IMR-90 (cell line): ENCODE measurements around the gene MT1E. TPM values are rescaled to one million over a fixed set of nuclear protein-coding genes. Genes with fewer than 3 reads are reported as not detected.

Source experiments
- ATAC-seq: fragments of 200-7000 bp; cut with Tn5 transposase; 2 replicates; pipeline ENCODE4 v1.9.1; 2020; ENCODE audit warnings: low read depth, mild to moderate bottlenecking, moderate library complexity
- BruUV-seq: library from RNA; stranded (reverse); fragments of 400-500 nt; replicated peaks from 2 replicates; lab custom pipeline; 2021; lab: Mats Ljungman, UMichigan
- CTCF ChIA-PET: fragments of 300-600 bp; formaldehyde crosslinking; extraction: SDS; loops from one replicate; lab custom pipeline; 2021; ENCODE audit warnings: antibody characterized with exemption; lab: Yijun Ruan, JAX
- POLR2A ChIA-PET: fragments of 300-600 bp; sonication (Branson Sonifier 250); formaldehyde crosslinking; loops from one replicate; lab custom pipeline; 2022; ENCODE audit warnings: antibody characterized with exemption; ENCODE audit not compliant: unreplicated experiment; lab: Charles Lee
- DNase-seq: peaks from one replicate; pipeline ENCODE4 v3.0.0; 2013
- H2AFZ ChIP-seq: replicated peaks from 2 replicates; pipeline ENCODE3; 2013; ENCODE audit warnings: low read length, mild to moderate bottlenecking; ENCODE audit not compliant: poor library complexity
- H2AK5ac ChIP-seq: 2 replicates; pipeline ENCODE4 v1.6.1; 2013; ENCODE audit warnings: low read depth, low read length, inconsistent platforms
- H2AK9ac ChIP-seq: replicated peaks from 2 replicates; pipeline ENCODE3; 2013; ENCODE audit warnings: mild to moderate bottlenecking, low read depth, low read length, moderate library complexity; ENCODE audit not compliant: poor library complexity
- H2BK120ac ChIP-seq: 2 replicates; pipeline ENCODE4 v1.6.1; 2013; ENCODE audit warnings: low read depth, low read length, inconsistent platforms
- H2BK15ac ChIP-seq: 3 replicates; pipeline ENCODE4 v1.6.1; 2013; ENCODE audit warnings: low read depth, low read length, inconsistent platforms
- H2BK20ac ChIP-seq: 2 replicates; pipeline ENCODE4 v1.6.1; 2013; ENCODE audit warnings: low read depth, mild to moderate bottlenecking, inconsistent platforms, low read length, moderate library complexity
- H2BK5ac ChIP-seq: 2 replicates; pipeline ENCODE4 v1.6.1; 2013; ENCODE audit warnings: mild to moderate bottlenecking, low read depth, low read length, inconsistent platforms; ENCODE audit not compliant: poor library complexity, severe bottlenecking
- H3K14ac ChIP-seq: replicated peaks from 2 replicates; pipeline ENCODE4 v1.6.1; 2013; ENCODE audit warnings: low read depth, low read length, inconsistent platforms
- H3K18ac ChIP-seq: 2 replicates; pipeline ENCODE4 v1.6.1; 2013; ENCODE audit warnings: low read depth, low read length, control low read depth
- H3K23ac ChIP-seq: 2 replicates; pipeline ENCODE4 v1.6.1; 2013; ENCODE audit warnings: low read depth, low read length, inconsistent platforms
- H3K27ac ChIP-seq: 2 replicates; pipeline ENCODE4 v1.5.1; 2013; ENCODE audit warnings: mild to moderate bottlenecking, control low read depth, low read length; ENCODE audit not compliant: insufficient read depth
- H3K27me3 ChIP-seq: 2 replicates; pipeline ENCODE4 v1.6.1; 2013; ENCODE audit warnings: low read length; ENCODE audit not compliant: control insufficient read depth, insufficient read depth
- H3K36me3 ChIP-seq: 2 replicates; pipeline ENCODE4 v1.6.1; 2013; ENCODE audit warnings: low read length, mixed read lengths; ENCODE audit not compliant: control insufficient read depth, insufficient read depth
- H3K4ac ChIP-seq: 2 replicates; pipeline ENCODE4 v1.6.1; 2013; ENCODE audit warnings: low read depth, low read length, inconsistent platforms
- H3K4me1 ChIP-seq: 2 replicates; pipeline ENCODE4 v1.6.1; 2013; ENCODE audit warnings: low read length, mixed read lengths; ENCODE audit not compliant: control insufficient read depth, insufficient read depth
- H3K4me2 ChIP-seq: 2 replicates; pipeline ENCODE4 v1.6.1; 2013; ENCODE audit warnings: low read depth, mild to moderate bottlenecking, control low read depth, low read length, moderate library complexity
- H3K4me3 ChIP-seq: 2 replicates; pipeline ENCODE4 v1.5.1; 2013; ENCODE audit warnings: low read depth, mild to moderate bottlenecking, control low read depth, low read length, moderate library complexity; ENCODE audit not compliant: insufficient read depth
- H3K56ac ChIP-seq: 2 replicates; pipeline ENCODE4 v1.6.1; 2013; ENCODE audit warnings: low read length, inconsistent platforms; ENCODE audit not compliant: insufficient read depth; ENCODE audit errors: extremely low read depth
- H3K79me1 ChIP-seq, 2 experiments: 2 replicates each; pipeline ENCODE4 v1.6.1; 2013; ENCODE audit warnings: low read length in 2 of 2, inconsistent platforms in 1 of 2, low read depth in 1 of 2
- H3K9ac ChIP-seq: 2 replicates; pipeline ENCODE4 v1.6.1; 2013; ENCODE audit warnings: low read depth, low read length, control low read depth
- H3K9me1 ChIP-seq: 2 replicates; pipeline ENCODE4 v1.6.1; 2013; ENCODE audit warnings: low read length, inconsistent platforms; ENCODE audit not compliant: insufficient read depth
- H3K9me3 ChIP-seq: 2 replicates; pipeline ENCODE4 v1.6.1; 2013; ENCODE audit warnings: low read length; ENCODE audit not compliant: control insufficient read depth, insufficient read depth
- H4K20me1 ChIP-seq: 2 replicates; pipeline ENCODE4 v1.6.1; 2013; ENCODE audit warnings: low read length, inconsistent platforms; ENCODE audit not compliant: insufficient read depth
- H4K5ac ChIP-seq: 2 replicates; pipeline ENCODE4 v1.6.1; 2013; ENCODE audit warnings: mild to moderate bottlenecking, low read depth, low read length, control low read depth
- H4K8ac ChIP-seq, 2 experiments: 2 replicates each; pipeline ENCODE4 v1.6.1; 2013; ENCODE audit warnings: low read depth in 2 of 2, low read length in 2 of 2, control low read depth in 1 of 2, inconsistent platforms in 1 of 2
- H4K91ac ChIP-seq: 2 replicates; pipeline ENCODE4 v1.6.1; 2013; ENCODE audit warnings: low read depth, low read length, inconsistent platforms; ENCODE audit not compliant: insufficient read depth
- BHLHE40 ChIP-seq: fragments of 150-350 bp; IDR thresholded peaks from 2 replicates; pipeline ENCODE4 v1.6.1; 2016; ENCODE audit warnings: mild to moderate bottlenecking, low read depth, low read length
- CEBPB ChIP-seq: IDR thresholded peaks from 2 replicates; pipeline ENCODE4 v1.6.1; 2012; ENCODE audit warnings: low read depth, low read length, improper control_type of control experiment
- CHD1 ChIP-seq: IDR thresholded peaks from 2 replicates; pipeline ENCODE4 v1.6.1; 2012; ENCODE audit warnings: low read depth, low read length, improper control_type of control experiment
- CTCF ChIP-seq: conservative IDR thresholded peaks from 2 replicates; pipeline ENCODE4 v1.5.1; 2012; ENCODE audit warnings: mild to moderate bottlenecking, low read depth, low read length, improper control_type of control experiment
- FOS ChIP-seq: fragments of 150-350 bp; IDR thresholded peaks from 2 replicates; pipeline ENCODE4 v1.6.1; 2016; ENCODE audit warnings: low read depth, low read length
- MAFK ChIP-seq: IDR thresholded peaks from 2 replicates; pipeline ENCODE4 v1.6.1; 2012; ENCODE audit warnings: low read depth, low read length, improper control_type of control experiment
- MXI1 ChIP-seq: IDR thresholded peaks from 2 replicates; pipeline ENCODE4 v1.6.1; 2012; ENCODE audit warnings: low read depth, mild to moderate bottlenecking, low read length, moderate library complexity, borderline replicate concordance
- NFE2L2 ChIP-seq: fragments of 150-350 bp; IDR thresholded peaks from 2 replicates; pipeline ENCODE4 v1.6.1; 2016; ENCODE audit warnings: low read depth, mild to moderate bottlenecking, low read length
- POLR2A ChIP-seq: IDR thresholded peaks from 2 replicates; pipeline ENCODE4 v1.6.1; 2012; ENCODE audit warnings: mild to moderate bottlenecking, low read depth, low read length
- RAD21 ChIP-seq: IDR thresholded peaks from 2 replicates; pipeline ENCODE4 v1.6.1; 2012; ENCODE audit warnings: low read length, improper control_type of control experiment
- RCOR1 ChIP-seq: IDR thresholded peaks from 2 replicates; pipeline ENCODE4 v1.6.1; 2012; ENCODE audit warnings: mild to moderate bottlenecking, low read length, improper control_type of control experiment; ENCODE audit not compliant: insufficient replicate concordance
- RFX5 ChIP-seq: IDR thresholded peaks from 2 replicates; pipeline ENCODE4 v1.8.0; 2012; ENCODE audit warnings: low read depth, mild to moderate bottlenecking, low read length, moderate library complexity
- SMC3 ChIP-seq: fragments of 150-350 bp; IDR thresholded peaks from 2 replicates; pipeline ENCODE4 v1.6.1; 2016; ENCODE audit warnings: low read depth, mild to moderate bottlenecking, antibody characterized with exemption, low read length, moderate library complexity
- WGBS, 2 experiments: methylation state at CpG; one replicate each; pipeline versions ENCODE4 v1.1.5 to v1.1.7; 2013; ENCODE audit warnings: missing lambda C conversion rate in 2 of 2; ENCODE audit not compliant: insufficient read length in 1 of 2; ENCODE audit errors: extremely low coverage in 2 of 2; 5-methylcytosine and 5-hydroxymethylcytosine counted together
- dilution Hi-C: fragments of 300-500 bp; cut with HindIII; formaldehyde crosslinking; loops from one replicate; pipeline ENCODE4 v1.14.3; 2018; ENCODE audit warnings: low sequenced_read_pairs; ENCODE audit not compliant: unreplicated experiment
- in situ Hi-C: fragments of 300-500 bp; cut with MboI; formaldehyde crosslinking; loops from 3 replicates; pipeline ENCODE4 v1.14.3; 2019; ENCODE audit warnings: low sequenced_read_pairs, inconsistent platforms, mixed read lengths
- intact Hi-C: fragments of 100-400 bp; cut with micrococcal nuclease; formaldehyde crosslinking; loops from 2 replicates; pipeline ENCODE4 v1.10.0; 2022
- polyA plus RNA-seq, 3 experiments: library from polyadenylated mRNA; depleted of rRNA; stranded (reverse); fragments of >200 nt; gene quantifications; 2 replicates each; pipeline ENCODE4 v1.2.3, GENCODE V29; 2012; ENCODE audit warnings: low replicate concordance in 1 of 3
- total RNA-seq: library from RNA; depleted of rRNA; stranded (reverse); fragments of >200 nt; gene quantifications from 2 replicates; pipeline ENCODE4 v1.2.3, GENCODE V29; 2012
- TF ChIP-seq, protein P1 (sequence below): fragments of 150-350 bp; IDR thresholded peaks from 2 replicates; pipeline ENCODE4 v1.6.1; 2016; ENCODE audit warnings: low read depth, mild to moderate bottlenecking, low read length, moderate library complexity, borderline replicate concordance
- TF ChIP-seq, protein P2 (sequence below): fragments of 150-350 bp; IDR thresholded peaks from 2 replicates; pipeline ENCODE4 v1.6.1; 2017; ENCODE audit warnings: mild to moderate bottlenecking, antibody characterized with exemption, low read length, low read depth

The MT1E gene
- total and polyA plus RNA-seq, 2 of the 4 experiments (the other 2 are of a cell fraction): 137 to 821 TPM

GRCh38 chr16:56591377-56592060 is 34.1 kb upstream of the MT1E start:
- Histone ChIP-seq H3K27ac (no peak overlapping the region), H2AK5ac (no peak overlapping the region), H3K23ac (no peak overlapping the region), H3K79me1 (no peaks in the 10 kb centered on the region), H2BK15ac (no peak overlapping the region), H3K56ac (no peak overlapping the region), H4K91ac (no peak overlapping the region), H3K4me3 (no peak overlapping the region), H3K14ac (no peak overlapping the region), H3K9me3 (peaks cover 3% of the 10 kb centered on the region; the same call in 1 of the 2 replicates), H2AK9ac (no peak overlapping the region), H2BK20ac (no peak overlapping the region), H4K8ac (no peak overlapping the region), H4K20me1 (no peaks in the 10 kb centered on the region), H3K9ac (no peak overlapping the region), H2AFZ (peak overlapping the region; percentile 2), H2BK5ac (no peak overlapping the region), H4K5ac (no peak overlapping the region), H3K9me1 (no peaks in the 10 kb centered on the region), H3K18ac (no peak overlapping the region), H3K27me3 (peaks cover 48% of the 10 kb centered on the region), H3K4me1 (peaks cover 2% of the 10 kb centered on the region; the same call in 1 of the 2 replicates), H2BK120ac (no peak overlapping the region), H3K4ac (no peak overlapping the region), H3K4me2 (no peak overlapping the region), H3K36me3 (no peaks in the 10 kb centered on the region)
- WGBS, 2 experiments: no CpG with 5 or more reads among the region's 4 CpGs
- intact Hi-C loops: no loop called here
- ATAC-seq (no peak), DNase-seq (no peak)
- in situ Hi-C loops: no loop called here
- dilution Hi-C loops: no loop called here
- POLR2A ChIA-PET: interaction anchor here (1.1 kb wide), 1 partner anchor 15 kb away, joined by 3 read pairs; no protein-coding TSS in a partner anchor
- CTCF ChIA-PET: interaction anchor here (0.6 to 1.0 kb wide), 3 partner anchors 9 to 35 kb away, joined by 3 to 4 read pairs (median 4); no protein-coding TSS in a partner anchor
- no TSS peak for BruUV-seq
- TF ChIP-seq RFX5 (no peak), CTCF (no peak), CHD1 (no peak), NFE2L2 (no peak), RCOR1 (no peak), CEBPB (no peak), BHLHE40 (no peak), FOS (no peak), SMC3 (no peak), MAFK (no peak), POLR2A (no peak), RAD21 (no peak), MXI1 (no peak)
- TF ChIP-seq, protein P1, sequence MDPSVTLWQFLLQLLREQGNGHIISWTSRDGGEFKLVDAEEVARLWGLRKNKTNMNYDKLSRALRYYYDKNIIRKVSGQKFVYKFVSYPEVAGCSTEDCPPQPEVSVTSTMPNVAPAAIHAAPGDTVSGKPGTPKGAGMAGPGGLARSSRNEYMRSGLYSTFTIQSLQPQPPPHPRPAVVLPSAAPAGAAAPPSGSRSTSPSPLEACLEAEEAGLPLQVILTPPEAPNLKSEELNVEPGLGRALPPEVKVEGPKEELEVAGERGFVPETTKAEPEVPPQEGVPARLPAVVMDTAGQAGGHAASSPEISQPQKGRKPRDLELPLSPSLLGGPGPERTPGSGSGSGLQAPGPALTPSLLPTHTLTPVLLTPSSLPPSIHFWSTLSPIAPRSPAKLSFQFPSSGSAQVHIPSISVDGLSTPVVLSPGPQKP: no peak
- TF ChIP-seq, protein P2, sequence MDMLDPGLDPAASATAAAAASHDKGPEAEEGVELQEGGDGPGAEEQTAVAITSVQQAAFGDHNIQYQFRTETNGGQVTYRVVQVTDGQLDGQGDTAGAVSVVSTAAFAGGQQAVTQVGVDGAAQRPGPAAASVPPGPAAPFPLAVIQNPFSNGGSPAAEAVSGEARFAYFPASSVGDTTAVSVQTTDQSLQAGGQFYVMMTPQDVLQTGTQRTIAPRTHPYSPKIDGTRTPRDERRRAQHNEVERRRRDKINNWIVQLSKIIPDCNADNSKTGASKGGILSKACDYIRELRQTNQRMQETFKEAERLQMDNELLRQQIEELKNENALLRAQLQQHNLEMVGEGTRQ: no peak
